DMS114 treated with DMSO at 0.1 percent for 48 hours (cell line): ENCODE results near the gene CRMP1.

Experiments
- DNase-seq: peaks from one replicate; lab custom pipeline; 2025; ENCODE audit not compliant: unreplicated experiment; lab: John Stamatoyannopoulos, UW

The CRMP1 gene

DNA sequence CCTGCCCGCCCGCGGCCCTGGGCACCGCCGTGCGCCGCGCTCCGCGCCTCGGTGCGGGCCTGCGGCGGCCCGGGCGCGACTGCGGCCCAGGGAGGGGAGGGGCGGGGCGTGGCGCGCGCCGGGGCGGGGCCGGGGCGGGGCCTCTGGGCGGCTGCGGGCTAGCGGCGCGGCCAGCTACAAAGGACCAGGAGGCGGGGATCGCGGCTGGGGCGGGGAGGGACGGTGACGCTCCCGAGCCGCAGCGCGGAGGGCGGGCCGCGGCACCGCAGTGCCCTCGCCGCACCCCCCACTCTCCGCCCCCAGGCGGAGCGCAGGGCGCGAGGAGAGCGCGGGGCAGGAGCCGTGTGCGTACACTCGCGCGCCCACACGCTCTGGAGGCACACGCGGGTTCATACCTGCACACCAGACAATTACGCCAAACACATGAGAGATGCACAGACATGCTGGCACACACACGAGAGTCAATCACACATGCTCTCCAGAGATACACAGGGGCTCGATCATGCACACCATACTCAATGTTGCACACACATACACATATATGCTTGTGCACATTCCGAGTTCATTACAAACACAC, at the start of gene CRMP1:
TSS of gene CRMP1 (minus strand) at position 83 of the 577 bp plus-strand sequence. CDS start 117 bp downstream, outside the sequence.
- peak; percentile 42 for DNase-seq

DNA sequence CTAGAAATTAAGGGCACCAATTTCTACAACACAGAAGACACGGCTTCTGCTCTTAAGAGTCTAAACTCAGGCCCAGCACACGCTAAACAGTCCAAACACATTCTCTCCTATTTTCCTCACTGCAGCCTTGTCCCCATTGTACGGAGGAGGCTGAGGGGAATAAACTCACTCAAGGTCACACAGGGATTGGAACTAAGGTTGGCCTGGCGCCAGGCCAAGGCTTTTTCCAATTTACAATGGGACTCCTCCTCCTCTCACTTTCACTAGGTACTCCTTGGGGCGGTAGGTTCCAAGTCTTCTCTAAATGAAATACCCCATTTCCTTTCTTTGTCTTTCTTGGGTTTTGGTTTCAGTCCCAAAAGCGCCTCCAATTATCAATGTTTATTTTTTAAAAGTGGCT, 48.7 kb upstream of the CRMP1 start:
- no peak for DNase-seq

DNA sequence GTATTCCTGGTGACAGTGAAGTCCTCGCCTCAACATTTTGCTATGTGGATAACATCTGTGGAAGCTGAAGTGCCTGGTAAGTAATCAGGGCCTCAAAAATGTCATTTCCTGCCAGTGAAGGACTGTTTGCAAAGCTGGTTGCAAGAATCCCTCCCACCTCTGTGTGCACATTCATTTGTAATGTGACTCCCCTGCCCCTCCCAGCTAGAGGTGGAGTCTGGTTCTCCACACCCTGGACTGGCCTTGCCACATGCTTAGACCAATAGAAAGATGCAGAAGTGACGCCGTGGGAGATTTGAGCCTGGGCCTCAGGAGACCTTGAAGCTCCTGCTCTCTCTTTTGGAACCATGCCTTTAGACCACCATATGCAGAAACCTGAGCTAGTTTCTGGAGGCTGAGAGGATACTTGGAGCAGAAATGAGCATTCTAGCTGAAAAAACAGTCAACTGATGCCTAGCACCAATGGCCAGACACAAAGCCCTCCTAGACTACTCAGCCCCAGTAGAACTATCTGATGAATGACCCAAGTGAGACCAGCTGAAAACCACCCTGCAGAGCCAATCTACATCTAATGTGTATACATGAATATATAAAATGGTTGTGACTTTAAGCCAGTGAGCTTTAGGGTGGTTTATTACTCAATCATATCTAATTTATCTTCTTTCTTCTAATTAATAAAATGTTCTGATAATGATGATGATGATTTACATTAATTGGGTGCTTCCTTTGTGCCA, 47.8 kb upstream of the CRMP1 start:
- DNase-seq, result no peak

DNA sequence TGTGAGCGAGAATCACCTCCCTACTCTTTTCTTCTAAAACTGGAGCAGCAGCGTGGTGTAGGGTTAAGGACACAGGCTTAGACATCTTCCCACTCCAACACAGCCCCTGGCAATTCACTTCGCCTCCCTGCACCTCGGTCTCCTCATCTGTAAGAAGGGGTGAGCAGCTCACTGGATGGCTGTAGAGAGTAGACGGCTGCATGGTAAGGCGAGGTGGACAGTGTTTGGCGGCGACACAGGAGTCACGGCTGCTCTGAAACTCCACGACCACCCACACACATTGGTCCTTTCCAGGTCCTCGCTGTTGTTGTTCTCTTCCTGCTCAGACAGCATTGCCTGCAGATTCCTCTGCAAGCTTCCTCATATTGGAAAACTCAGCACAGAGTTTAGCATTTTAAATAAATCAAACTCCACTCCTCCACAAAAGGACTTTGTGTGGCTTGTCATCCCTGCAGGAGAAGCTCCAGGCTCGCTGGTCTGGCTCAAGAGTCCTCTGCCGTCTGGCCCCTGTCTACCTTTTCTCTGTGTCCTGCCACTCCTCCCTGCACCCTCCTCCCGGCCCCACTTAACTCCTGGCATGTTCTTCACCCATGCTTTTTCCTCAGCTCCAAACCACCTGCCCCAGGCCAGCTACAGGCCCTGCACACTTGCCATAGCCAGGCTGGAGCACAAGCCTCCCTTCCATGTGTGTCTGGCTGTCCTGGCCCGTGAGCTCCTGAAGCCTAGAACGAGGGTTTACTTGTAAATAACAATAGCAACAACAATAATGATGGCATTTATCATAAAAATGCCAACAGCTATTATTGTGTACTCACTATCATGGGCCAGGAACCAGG, 41.3 kb upstream of the CRMP1 start:
- DNase-seq, result no peak

DNA sequence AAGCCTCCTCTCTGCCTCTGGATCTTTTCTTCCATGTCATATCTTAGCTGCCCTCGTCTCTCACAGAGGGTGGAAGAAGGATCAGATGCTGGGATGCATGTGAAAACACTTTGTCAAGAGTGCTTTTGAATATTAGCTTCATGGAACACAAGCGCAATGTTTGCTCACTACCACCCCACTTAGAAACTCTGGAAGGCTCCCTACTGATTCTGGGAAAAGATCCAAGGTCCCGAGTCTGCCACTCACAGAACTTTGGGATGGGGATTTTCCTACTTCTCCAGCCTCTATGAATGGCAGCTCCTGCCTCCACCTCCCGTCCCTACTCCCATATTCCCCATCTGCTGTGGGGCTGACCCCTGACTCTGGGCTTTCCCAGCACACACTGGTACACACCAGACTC, 40.2 kb upstream of the CRMP1 start:
- no peak for DNase-seq

DNA sequence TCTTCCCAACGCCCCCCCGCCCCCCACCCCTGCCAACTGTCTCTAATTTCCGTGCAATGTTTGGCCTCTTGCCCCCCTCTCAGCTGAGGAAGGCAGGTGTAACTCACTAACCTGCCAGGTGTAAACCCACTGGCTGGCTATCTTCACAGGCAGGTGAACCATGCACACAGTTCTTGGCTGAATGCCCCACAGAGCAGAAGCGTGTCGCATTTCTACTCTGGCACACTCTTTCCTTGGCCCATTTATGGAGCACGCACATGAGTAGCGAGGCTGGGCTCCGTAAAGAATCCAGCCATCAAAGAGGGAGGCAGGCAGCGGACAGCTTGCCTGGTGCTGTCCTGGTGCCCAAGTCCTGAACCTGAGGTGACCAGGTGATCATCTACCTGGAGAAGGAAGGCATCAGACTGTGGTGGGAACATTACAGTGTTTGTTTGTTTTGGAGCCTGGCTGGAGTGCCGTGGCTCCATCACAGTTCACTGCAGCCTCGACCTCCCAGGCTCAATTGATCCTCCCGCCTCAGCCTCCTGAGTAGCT, 39.2 kb upstream of the CRMP1 start:
- no peak for DNase-seq

DNA sequence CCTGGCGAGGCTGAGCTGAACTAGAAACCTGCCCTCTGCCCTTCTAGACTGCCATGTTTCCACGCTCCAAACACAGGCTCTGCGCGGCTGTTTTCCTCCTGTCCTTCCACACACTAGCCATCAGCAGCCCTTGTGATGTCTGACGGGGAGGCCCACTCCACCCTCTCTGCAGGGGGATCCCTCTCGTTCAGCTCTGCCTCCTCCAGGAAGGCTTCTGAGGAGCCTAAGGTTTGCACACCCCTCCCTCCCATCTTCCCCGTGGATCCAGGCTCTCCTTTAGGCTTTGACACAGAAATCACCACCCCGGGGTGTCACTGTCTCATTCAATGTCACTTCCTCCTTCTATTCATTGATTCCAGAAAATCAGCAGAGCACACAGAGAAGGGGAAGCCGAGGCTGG, 38.6 kb upstream of the CRMP1 start:
- no peak for DNase-seq

DNA sequence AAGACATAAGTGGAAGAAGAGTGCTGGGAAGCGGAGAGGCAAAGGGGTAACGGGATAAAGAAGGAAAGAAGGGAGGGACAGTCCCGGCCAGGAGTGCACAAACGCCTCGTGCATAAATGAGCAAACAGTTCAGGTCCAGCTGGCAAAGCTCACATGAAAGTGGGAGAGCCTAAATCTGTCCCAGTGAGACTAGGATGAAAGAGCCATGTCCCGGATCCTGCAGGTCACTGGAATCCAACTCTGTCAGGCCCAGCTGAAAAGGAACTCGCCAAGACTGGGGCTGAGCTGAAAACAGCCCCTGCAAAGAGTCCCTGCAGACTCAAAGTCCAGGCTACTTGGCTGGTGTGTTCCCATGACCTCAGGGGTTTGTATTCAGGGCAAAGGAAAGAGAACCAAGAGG, 38.0 kb upstream of the CRMP1 start:
- no peak for DNase-seq

DNA sequence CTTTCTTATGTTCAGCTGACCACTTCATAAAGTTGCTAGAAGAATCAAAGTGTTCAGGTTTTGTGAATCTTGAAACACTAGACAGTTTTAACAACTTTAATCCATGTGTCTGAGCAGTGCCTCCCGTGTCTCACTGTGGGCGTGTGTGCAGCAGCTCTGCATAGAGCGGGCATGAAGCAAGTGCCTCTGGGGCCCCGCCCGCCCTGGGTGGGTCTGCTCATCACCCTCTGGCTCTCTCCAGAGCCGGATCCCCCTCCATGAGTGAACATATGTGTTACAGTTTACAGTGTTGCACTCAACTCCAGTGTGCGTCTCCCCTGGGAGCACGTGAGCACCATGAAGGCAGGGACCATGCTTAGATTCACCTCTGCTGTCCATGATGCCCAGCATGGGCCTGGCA, 37.6 kb upstream of the CRMP1 start:
- no peak for DNase-seq

DNA sequence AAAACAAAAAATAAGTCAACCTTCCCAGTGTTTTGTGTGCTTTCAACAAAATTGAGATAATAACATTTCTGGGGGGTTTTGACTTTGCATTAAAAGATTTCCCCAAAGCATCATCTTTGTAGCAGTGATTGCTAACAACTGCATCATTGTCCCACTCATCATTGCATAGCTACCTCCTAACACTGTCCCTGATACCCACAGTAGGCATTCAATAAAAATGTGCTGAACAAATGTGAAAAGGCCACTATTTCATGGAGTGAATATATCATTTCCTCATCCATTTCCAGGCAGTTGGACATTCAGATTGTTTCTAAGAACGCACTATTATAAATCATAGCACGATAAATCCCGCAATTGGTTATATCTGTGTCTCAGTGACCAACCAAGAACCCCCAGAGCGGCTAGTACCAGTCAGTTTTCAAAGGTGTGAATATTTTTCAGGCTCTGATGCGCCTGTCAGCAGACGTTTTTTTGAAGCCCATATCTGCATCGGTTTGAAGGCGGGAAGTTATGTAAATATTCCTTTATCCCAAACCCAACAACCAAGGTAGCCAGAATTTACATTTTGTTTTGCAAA, 36.0 kb upstream of the CRMP1 start:
- no peak for DNase-seq

DNA sequence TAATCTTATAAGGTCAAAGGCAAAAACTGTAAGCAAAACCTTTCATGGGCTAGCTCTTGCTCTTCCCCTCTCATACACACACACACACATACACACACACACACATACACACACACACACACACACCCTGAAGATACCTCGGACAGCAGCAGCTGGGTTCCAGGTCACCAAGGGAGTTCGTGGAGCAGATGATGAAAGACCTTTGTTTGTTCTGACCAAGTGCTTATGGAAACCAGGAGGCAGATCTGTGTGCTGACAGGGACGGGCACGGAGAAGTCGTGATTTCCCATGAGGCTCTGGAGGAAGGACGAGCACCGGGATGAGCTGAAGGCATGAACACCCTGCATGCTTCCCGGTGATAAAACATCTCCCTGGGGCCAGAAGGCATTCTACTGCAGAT, 35.4 kb upstream of the CRMP1 start:
- no peak for DNase-seq

DNA sequence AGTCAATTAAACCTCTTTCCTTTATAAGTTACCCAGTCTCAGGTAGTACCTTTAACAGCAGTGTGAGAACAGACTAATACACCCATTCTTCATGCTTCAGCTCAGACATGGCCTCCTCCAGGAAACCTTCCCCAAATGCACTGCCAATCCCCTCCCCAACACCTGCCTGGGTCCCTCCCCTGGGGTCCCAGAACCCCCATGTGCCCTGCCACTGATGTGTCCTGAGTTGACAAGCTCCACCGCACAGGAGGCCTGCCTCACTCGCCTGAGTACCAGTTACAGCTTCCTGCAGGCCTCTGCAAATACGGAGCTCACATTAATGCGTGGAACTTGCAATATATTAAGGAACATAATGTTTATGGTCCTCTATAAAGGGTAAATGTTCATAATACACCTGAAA, 34.9 kb upstream of the CRMP1 start:
- DNase-seq, result no peak

DNA sequence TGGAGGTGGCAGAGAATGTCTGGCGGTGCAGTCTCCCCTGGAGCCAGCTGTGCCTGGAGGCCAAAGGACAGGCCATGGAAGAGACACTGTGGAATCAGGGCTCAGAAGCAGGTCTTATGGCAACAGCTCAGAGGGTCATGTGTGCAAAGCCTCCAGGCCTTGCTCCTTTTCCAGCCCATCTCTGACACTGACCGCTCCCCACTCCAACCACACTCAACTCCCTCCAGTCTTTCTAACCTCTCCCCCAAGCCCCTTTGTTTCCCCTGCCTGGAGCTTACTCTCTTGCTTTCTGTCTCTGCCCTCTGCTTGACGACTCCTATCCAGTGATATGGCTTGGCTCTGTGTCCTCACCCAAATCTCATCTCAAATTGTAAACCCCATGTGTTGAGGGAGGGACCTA, 34.2 kb upstream of the CRMP1 start:
- no peak for DNase-seq

DNA sequence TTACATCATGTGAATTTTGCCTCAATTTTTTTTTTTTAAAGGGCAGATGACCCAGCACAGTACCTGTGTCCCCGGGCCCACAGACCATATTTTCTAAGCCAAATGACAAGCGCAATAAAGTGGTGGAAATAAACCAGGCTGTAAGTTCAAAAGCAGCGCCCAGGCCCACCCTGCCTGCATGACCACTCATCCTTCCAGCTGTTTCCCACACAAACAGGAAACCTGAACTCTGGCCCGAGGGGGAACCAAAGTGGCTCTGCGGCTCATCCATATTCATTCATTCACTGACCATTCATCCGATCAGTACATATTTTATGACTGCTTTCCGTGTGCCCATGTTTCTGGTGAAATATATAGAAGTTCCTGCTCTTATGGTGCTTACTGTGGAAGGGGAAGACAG, 33.7 kb upstream of the CRMP1 start:
- no peak for DNase-seq

DNA sequence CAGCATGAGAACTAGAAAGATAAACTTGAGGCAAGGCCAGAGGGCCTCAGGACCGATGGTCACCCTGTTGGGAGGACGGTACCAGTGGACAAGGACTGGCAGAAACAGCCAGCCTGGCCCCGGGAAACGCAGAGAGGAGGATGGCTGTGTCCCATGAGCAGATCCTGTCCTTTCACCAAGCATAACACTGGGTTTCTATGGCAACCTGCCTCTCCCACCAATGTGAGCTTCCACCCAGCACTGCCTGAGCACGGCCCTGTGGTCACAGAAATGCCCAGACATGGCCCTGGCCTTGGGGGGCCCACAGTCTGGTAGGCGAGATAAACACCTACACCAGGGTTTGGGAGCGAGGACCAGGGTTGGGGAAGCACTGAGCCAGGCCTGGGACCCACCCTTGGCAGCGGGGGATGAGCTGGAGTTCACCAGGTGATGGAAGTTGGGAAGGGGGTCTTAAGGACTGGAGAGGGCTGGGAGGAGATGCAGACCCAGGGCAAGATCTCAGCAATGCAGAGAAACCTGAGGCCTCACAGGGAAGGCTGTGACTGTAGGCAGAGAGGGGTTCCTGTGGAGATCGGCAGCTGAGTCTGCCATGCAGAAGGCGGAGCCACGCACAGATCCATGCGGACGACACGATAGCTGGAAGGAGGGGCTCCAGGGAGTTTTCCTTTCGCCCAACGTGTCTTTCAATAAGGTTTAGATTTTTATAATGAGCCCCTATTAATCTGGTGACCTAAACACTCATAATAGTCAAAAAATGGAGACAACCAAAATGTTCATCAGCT, 32.7 kb upstream of the CRMP1 start:
- no peak for DNase-seq

DNA sequence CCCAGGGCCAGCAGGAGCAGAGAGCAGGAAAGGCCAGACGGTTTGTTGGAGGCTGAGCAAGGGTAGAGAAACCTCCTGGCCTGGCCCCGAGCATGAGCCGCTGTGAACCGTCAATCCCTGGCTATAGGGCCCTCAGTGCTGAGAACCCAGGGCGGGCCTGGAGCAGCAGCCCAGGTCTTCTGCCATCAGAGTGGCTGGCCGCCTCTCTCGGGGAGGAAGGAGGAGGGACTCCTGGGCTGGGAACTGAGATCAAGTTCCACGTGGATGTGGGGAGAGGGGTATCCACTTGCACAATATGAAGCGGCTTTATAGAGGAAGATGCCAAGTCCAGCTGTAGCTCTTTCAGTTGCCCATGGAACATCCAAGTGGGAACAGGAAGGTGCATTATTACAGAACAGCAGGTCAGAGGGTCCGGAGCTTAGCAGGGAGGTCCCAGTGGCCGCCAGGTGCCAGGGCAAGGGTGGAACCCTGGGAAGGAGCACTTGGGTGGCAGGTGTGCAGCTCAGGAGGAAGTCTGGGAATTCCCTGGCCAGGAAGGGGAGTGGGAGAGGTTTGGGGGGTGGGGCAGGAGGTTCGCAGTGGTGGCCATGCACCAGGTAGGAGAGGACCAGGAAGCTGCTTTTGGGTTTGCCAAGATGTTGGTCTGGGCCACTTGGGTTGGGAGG, 31.7 kb upstream of the CRMP1 start:
- DNase-seq, result no peak

DNA sequence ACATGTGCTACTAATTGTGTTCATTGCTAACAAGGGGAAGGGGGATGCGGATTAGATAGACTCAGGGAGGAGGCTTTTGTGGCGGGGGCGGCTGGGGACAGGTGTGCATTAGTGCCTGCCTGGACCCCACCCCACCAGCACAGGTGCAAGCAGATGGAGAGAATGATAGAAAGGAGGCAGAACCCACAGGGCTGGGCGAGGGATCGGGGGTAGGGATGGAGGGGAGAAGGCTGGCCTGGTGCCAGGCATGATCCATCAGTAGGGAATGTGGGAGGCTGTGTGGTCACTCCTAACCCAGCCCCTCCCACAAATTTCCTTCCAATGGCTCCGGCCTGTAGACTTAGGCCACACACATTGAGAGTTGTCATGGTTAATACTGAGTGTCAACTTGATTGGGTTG, 30.5 kb upstream of the CRMP1 start:
- DNase-seq, result no peak

DNA sequence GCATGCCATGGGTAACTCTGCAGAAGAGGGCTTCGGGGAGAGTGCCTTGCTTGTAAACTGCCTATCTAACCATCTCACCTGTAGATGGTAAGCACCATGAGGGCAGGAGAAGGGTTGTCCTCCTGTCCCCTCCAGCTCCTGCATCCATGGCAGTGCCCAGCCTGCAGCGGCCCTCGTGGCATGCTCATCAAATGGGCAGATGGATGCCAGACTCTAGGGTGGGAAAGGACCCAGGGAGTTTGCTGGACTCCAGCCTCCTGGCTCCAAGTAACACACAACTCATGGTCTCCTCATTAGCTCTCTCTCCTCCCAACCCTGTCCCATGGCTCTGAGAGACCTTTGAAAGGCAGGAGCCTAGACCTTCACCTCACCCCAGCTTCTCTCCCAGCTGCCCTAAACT, 29.7 kb upstream of the CRMP1 start:
- DNase-seq, result no peak

DNA sequence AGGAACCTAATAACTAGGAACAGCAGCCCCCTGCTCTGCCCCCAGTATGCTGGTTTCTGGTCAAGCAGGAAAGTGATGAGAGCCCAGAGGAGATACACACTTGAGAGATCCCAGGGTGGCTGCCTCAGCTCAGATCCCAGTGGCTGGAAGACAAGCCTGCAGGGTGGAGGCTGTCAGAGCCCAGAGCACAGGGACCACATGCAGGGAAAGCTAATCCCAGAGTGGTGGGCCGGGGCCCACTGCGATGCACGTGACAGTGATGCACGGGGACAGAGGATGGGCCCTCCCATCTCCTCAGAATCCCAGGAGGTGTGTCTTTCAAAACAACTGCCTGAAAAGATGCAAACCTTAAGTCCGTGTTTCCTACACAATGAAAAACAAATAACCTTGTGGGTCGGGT, 29.1 kb upstream of the CRMP1 start:
- DNase-seq, result no peak
